Renal cortex interstitium (tissue), 11 donors: ENCODE data around the gene MOGAT1. TPM values are rescaled to one million over a fixed set of nuclear protein-coding genes. Genes with fewer than 3 reads are reported as not detected.
"Not testable (repeated sequence)": the region's sequence is repeated elsewhere in the genome, so short reads cannot be mapped to it uniquely, and the experiment has no call there.

Experiments
- DNase-seq, 11 donors: peaks; one replicate each; pipeline ENCODE4 v3.0.0-alpha.2; 2013; ENCODE audit warnings: low read depth in 9 of 11, low spot score in 4 of 11; ENCODE audit errors: extremely low read depth in 1 of 11
- polyA plus RNA-seq, 3 donors: library from polyadenylated mRNA; unstranded; fragments of 120-200 nt; gene quantifications; one replicate each; pipeline ENCODE4 v1.2.1, GENCODE V29; 2013; ENCODE audit not compliant: insufficient read length in 3 of 3

Gene MOGAT1
- polyA plus RNA-seq, 3 donors: 0.24 TPM; not detected in 2

- DNase-seq: no peak
Observed at GRCh38 chr2:222733846-222734702, 62.6 kb downstream of the MOGAT1 start.

DNA sequence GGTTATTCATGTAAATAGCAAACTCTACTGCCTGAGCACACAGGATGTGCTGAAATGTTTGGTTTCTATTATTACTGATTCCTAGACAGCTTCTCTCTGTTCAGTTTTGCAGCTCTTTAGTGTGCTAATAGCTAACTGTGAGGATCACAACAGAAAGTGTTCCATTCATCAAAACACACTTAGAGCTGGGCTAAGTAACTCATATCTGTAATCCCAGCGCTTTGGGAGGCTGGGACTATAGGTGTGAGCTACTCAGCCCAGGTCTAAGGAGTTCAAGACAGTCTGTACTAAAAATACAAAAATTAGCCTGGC is 63.2 kb downstream of the MOGAT1 start:
- no peak for DNase-seq

- no peak for DNase-seq
Observed at GRCh38 chr2:222736301-222736700, 64.8 kb downstream of the MOGAT1 start.

DNA sequence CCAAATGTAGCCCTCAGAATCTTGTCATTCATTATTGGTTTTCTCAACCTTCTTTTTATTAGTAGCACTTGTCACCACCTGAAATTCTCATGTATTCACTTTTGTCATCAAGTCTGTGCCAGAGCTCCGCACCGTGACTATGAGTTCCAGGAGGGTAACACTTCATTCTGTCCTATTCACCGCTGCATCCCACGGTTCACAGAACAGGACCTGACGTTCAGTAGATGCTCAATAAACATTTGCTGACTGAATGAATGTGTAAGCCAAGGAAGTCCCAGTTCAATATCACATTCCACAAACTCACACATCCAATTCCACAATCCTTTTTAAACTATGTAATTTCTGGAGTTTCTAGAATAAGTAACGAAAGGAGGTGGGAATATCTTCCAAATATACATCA is 65.5 kb downstream of the MOGAT1 start:
- no peak for DNase-seq

GRCh38 chr2:222738312-222738711 is 66.9 kb downstream of the MOGAT1 start:
- no peak for DNase-seq

GRCh38 chr2:222738809-222739208 is 67.4 kb downstream of the MOGAT1 start:
- no peak for DNase-seq

GRCh38 chr2:222739939-222740338 is 68.5 kb downstream of the MOGAT1 start:
- DNase-seq: no peak

DNA sequence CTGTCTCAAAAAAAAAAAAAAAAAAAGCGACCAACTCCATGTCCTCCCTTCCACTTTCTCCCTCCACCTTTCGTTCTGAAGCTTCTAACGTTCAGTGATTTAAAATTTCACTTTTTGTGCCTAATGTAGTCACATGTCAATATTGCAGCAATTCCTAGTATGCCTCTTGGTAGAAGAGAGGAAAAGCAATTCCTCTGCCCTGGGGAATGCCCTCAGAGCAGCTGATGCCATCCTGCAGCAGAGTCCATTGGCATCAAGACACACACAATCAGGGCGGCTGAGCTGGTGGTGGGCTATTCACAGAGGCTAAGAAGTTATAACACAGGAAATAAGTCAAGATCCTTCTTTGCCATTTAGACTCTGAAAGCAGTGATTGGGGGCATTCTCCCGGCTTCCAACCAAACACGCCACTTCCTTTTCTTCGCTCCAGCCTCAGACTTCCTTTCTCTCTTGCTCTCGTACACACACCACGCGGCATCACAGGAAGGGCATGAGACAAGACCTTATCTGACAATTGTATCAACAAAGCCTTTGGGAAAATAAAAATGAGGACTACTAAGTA is 71.9 kb downstream of the MOGAT1 start:
- no peak for DNase-seq

GRCh38 chr2:222745836-222746559 is 74.5 kb downstream of the MOGAT1 start:
- DNase-seq: no peak

DNA sequence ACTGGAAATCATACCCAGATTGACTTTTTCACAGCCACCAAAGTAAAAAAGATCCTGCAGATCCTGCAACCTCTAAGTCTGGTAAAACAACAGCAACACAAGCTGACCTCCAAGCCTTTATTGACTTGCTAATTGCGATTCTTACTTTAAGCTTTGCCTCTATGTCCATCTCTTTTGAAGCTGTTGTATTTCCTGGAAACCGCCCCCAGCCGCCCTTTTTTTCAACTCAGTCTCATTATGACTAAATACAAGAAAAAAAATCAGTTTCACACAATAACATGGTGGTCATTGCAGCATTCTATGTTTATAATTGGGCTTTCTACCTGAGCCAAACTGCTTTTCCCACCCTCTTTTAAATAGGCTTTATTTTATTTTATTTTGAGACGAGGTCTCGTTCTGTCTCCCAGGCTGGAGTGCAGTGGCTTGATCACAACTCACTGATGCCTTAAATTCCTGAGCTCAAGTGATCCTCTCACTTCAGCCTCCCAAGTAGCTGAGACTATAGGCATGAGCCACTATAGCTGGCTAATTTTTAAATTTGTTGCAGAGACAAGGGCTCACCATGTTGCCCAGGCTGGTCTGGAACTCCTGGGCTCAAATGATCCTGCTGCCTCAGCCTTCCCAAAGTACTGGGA is 76.2 kb downstream of the MOGAT1 start:
- no peak for DNase-seq

DNA sequence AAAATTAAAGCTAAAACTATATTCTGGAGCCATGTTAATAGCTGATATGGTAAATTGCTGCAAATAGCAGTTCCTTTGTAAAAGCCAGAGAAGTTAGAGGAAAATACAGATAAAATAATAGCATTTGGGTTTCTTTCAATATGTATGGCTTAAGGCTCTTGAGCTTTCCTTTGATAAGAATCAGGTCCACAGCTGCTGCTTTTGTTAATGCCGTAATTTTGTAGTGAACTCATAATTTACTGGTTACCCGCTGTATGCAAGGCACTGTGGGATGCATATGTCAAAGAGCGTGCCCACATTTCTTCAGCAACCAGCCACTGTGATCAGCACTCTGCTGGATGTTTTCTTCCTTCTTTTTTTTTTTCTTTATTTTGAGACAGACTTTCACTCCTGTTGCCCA is 79.1 kb downstream of the MOGAT1 start:
- DNase-seq: no peak

- DNase-seq: no peak
Observed at GRCh38 chr2:222751238-222751637, 79.8 kb downstream of the MOGAT1 start.

DNA sequence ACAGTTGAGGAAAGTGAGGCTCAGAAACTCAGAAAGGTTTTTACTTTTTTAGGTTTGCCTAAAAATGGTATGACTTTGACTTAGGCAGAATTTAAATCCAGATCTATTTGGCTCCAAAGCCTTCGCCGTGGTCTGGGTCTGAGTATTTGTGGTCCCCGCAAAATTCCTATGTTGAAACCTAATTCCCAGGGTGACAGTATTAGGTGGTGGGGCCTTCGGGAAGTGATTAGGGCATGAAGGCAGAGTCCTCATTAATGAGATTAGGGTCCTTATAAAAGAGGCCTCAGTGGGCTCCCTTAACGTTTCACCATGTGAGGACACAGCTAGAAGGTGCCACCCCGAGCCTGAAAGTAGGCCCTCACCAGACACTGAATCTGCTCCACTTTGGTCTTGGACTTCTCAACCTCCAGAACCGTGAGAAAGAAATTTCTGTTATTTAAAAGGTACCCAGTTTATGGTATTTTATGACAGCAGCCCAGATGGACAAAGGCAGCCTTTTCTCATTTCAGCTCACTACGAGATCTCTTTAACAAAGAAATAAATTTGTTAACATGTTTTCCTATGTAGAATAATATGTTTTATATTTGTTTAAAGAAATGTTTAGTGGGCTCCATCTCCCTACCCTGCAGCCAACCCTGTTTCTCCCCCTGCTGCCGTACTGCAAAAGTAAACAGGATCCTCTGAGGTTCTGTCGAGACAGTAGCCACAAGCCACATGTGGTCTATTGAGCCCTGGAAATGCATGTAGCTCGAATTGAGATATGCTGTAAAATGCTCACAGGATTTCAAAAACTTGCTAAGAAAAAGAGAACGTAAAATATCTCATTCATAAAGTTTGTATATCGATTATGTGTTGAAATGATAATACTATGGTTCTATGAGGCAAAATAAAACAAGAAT is 80.6 kb downstream of the MOGAT1 start:
- DNase-seq: no peak

GRCh38 chr2:222752746-222753145 is 81.3 kb downstream of the MOGAT1 start:
- no peak for DNase-seq

DNA sequence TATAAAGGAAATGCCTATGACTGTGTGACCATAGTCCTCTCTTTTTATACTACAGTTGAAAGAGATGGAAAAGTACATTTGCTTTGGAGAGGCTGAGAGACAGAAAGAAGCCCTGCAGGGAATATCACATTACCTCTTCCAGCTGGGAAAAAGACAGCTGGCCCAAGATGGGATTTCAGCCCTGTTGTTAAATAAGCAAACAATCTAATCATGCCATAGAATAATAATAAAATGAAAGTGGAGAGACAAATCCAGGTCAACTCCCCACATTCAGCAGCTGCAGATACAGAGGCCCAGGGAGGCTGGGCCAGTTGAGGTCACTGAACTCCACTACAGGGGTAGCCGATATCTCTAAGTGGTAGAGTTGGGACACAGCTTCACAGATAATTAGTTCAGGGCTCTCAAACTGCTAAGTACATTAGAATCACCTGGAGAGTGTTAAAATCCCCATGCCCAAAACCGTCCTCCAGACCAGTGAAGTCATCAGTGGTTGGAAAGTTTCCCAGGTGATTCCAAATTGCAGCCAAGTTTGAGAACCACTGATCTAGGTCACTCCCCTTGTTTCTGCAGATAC is 81.9 kb downstream of the MOGAT1 start:
- peak in 9 of 11 donors; percentile 21 to 53 (median 32) for DNase-seq

- no peak for DNase-seq
Observed at GRCh38 chr2:222754324-222754930, 83.0 kb downstream of the MOGAT1 start.

DNA sequence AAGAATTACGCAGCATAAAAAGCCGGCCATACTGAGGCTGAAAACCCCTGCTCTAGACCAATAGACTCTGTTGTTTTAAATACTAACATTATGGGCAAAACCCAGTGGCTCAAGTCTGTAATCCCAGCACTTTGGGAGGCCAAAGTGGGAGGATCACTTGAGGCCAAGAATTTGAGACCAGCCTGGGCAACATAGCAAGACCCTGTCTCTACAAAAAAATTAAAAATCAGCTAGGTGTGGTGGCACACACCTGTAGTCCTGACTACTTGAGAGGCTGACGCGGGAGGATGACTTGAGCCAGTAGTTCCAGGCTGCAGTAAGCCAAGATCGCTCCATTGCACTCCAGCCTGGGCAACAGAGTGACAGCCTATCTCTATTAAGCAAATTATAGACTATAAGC is 84.1 kb downstream of the MOGAT1 start:
- DNase-seq: not testable (repeated sequence)

GRCh38 chr2:222756362-222756831 is 84.9 kb downstream of the MOGAT1 start:
- DNase-seq: no peak
